Heart right ventricle (tissue), 16 donors: ENCODE measurements around the gene MYO1D. TPM values are rescaled to one million over a fixed set of nuclear protein-coding genes. Genes with fewer than 3 reads are reported as not detected.

Experiments used
- ATAC-seq, 8 donors: fragments of 200-7000 bp; cut with Tn5 transposase; one replicate each; pipeline ENCODE4 v1.9.1; 2020; ENCODE audit warnings: mild to moderate bottlenecking in 8 of 8, moderate library complexity in 8 of 8, moderate number of reproducible peaks in 1 of 8
- DNase-seq, 2 donors: peaks; one replicate each; pipeline ENCODE4 v3.0.0-alpha.2; 2020
- H3K27ac ChIP-seq, 10 donors: fragments of 200-600 bp; sonication (generic) in 2 of 10; one replicate each; pipeline versions ENCODE4 v1.5.0 to v1.8.0; 2020 to 2022; ENCODE audit warnings: mild to moderate bottlenecking in 3 of 10
- H3K27me3 ChIP-seq, 7 donors: fragments of 200-600 bp; one replicate each; pipeline ENCODE4 v1.8.0; 2021 to 2022; ENCODE audit warnings: mild to moderate bottlenecking in 2 of 7
- H3K36me3 ChIP-seq, 9 donors: fragments of 200-600 bp; sonication (generic) in 1 of 9; one replicate each; pipeline versions ENCODE4 v1.5.0 to v1.8.0; 2020 to 2022; ENCODE audit warnings: mild to moderate bottlenecking in 2 of 9
- H3K4me1 ChIP-seq, 9 donors: fragments of 200-600 bp; sonication (generic) in 1 of 9; one replicate each; pipeline versions ENCODE4 v1.5.0 to v1.8.0; 2020 to 2022; ENCODE audit warnings: mild to moderate bottlenecking in 4 of 9
- H3K4me3 ChIP-seq, 10 donors: fragments of 200-600 bp; sonication (generic) in 2 of 10; one replicate each; pipeline versions ENCODE4 v1.5.0 to v1.8.0; 2020 to 2022; ENCODE audit warnings: mild to moderate bottlenecking in 7 of 10, moderate library complexity in 2 of 10
- H3K9me3 ChIP-seq, 11 donors: fragments of 200-600 bp in 10 of 11; sonication (generic) in 2 of 11; one replicate each; pipeline versions ENCODE4 v1.5.0 to v1.8.0; 2013 to 2022; ENCODE audit warnings: mild to moderate bottlenecking in 2 of 11, control low read depth in 1 of 11, moderate library complexity in 1 of 11
- CTCF ChIP-seq, 9 donors: fragments of 200-600 bp; sonication (generic) in 2 of 9; IDR thresholded peaks; one replicate each; pipeline versions ENCODE4 v1.5.0 to v1.8.0; 2021 to 2022; ENCODE audit warnings: antibody characterized with exemption in 9 of 9, mild to moderate bottlenecking in 5 of 9, moderate library complexity in 1 of 9
- WGBS, 2 donors: extraction: QIAGEN DNeasy Blood & Tissue Kit; methylation state at CpG; one replicate each; pipeline ENCODE4 v1.1.7; 2013; ENCODE audit warnings: inconsistent platforms in 1 of 2; 5-methylcytosine and 5-hydroxymethylcytosine counted together
- intact Hi-C, 10 donors: fragments of 100-400 bp; cut with DNase I; formaldehyde crosslinking; loops; one replicate each; pipeline versions ENCODE4 v1.11.1 to v1.14.2; 2022
- polyA plus RNA-seq, 2 donors: library from polyadenylated mRNA; stranded (reverse); fragments of 200-250 nt; gene quantifications; one replicate each; pipeline ENCODE4 v1.2.3, GENCODE V29; 2013
- total RNA-seq, 10 donors: library from RNA; stranded (reverse); fragmentation: NEBNext Ultra II Directional in 3 of 10; extraction: Animal tissue kit (Norgen Biotek cat#: 25700) in 3 of 10; gene quantifications; one replicate each; pipeline versions ENCODE4 v1.2.1 to v1.2.4, GENCODE V29; 2021 to 2023
- donor health status: Arrhythmogenic right ventricular cardiomyopathy.
- donor health status: ischemic (EF 13 %, LVEDD 7.1; RV severe dilation, severe dysfunction).
- donor health status: healthy with polysubstance abuse.
- donor health status: DM: no; HTN: yes; CAD: no.
- donor health status: DM: no; HTN: no; CAD: no.
- donor health status: ischemic (EF 25% LVEDD 6.9; RV normal size, moderate dysfunction).
- donor health status: ischemic (EF 25% LVEDD 5.7; RV mildly dilated, moderate dysfunction).
- donor health status: healthy.
- donor health status: DM: yes; HTN: yes; CAD: no.
- donor health status: Ischemic cardiomyopathy.
- donor health status: ischemic (EF 35%, LVEDD 5.7; RV mildly dilated, moderate dysfunction).
- donor health status: nonischemic (EF 11% LVEDD 7.7; RV severe dilation, severe dysfunction).
- donor health status: DM: yes; HTN: yes; CAD: no.
- donor health status: PGD.
- donor health status: ischemic (EF 29% LVEDD 5.4; RV normal size, mild dysfunction).
- donor health status: nonischemic (EF 23%, LVEDD 6.1; RV moderate dilation, normal function).

Gene MYO1D
- total and polyA plus RNA-seq, 12 donors = 1.9 to 16.4 (median 6.7) TPM

- Histone ChIP-seq H3K36me3 (no peaks in the 10 kb centered on the region), H3K9me3 (no peaks in the 10 kb centered on the region), H3K4me3 (no peak overlapping the region), H3K27me3 (no peaks in the 10 kb centered on the region), H3K27ac (no peak overlapping the region), H3K4me1 (peaks cover 0 to 30% (median 4%) of the 10 kb centered on the region in 9 donors)
- 54 to 74% methylated on average over 1 of the region's 1 CpG for WGBS, 2 donors
- intact Hi-C loops = loop anchor here in 2 of 10 donors (5.0 to 10.0 kb wide), 2 partner anchors 36 to 49 kb away; no protein-coding TSS in a partner anchor
- no peak for DNase-seq
- no peak for ATAC-seq
- TF ChIP-seq CTCF (IDR thresholded peaks at IDR 0.05) = no peak
Measured at GRCh38 chr17:32863559-32863958, 13.4 kb downstream of the MYO1D start.

GRCh38 chr17:32862940-32863339, 14.0 kb downstream of the MYO1D start:
- H3K27ac ChIP-seq = no peak overlapping the region
- no peak overlapping the region for H3K4me3 ChIP-seq
- 95 to 99% methylated on average over 2 of the region's 2 CpGs for WGBS, 2 donors
- H3K9me3 ChIP-seq = no peaks in the 10 kb centered on the region
- peaks cover 0 to 24% (median 4%) of the 10 kb centered on the region in 9 donors for H3K4me1 ChIP-seq
- intact Hi-C loops = loop anchor here in 2 of 10 donors (5.0 to 10.0 kb wide), 2 partner anchors 36 to 48 kb away; no protein-coding TSS in a partner anchor
- H3K27me3 ChIP-seq = no peaks in the 10 kb centered on the region
- no peak for TF ChIP-seq CTCF (IDR thresholded peaks at IDR 0.05)
- no peak for DNase-seq
- ATAC-seq = no peak
- no peaks in the 10 kb centered on the region for H3K36me3 ChIP-seq

- no peak overlapping the region for H3K4me3 ChIP-seq
- DNase-seq (no peak), ATAC-seq (no peak)
- intact Hi-C loops = loop anchor here in 2 of 10 donors (5.0 to 10.0 kb wide), 2 partner anchors 35 to 47 kb away; no protein-coding TSS in a partner anchor
- no peaks in the 10 kb centered on the region for H3K27me3 ChIP-seq
- no peaks in the 10 kb centered on the region for H3K9me3 ChIP-seq
- H3K4me1 ChIP-seq = peaks cover 0 to 24% (median 4%) of the 10 kb centered on the region in 9 donors
- TF ChIP-seq CTCF (IDR thresholded peaks at IDR 0.05) = no peak
- no peak overlapping the region for H3K27ac ChIP-seq
- H3K36me3 ChIP-seq = no peaks in the 10 kb centered on the region
- WGBS, 2 donors = 86 to 88% methylated on average over 4 of the region's 4 CpGs
Measured at GRCh38 chr17:32861981-32862380, 14.9 kb downstream of the MYO1D start.

DNA sequence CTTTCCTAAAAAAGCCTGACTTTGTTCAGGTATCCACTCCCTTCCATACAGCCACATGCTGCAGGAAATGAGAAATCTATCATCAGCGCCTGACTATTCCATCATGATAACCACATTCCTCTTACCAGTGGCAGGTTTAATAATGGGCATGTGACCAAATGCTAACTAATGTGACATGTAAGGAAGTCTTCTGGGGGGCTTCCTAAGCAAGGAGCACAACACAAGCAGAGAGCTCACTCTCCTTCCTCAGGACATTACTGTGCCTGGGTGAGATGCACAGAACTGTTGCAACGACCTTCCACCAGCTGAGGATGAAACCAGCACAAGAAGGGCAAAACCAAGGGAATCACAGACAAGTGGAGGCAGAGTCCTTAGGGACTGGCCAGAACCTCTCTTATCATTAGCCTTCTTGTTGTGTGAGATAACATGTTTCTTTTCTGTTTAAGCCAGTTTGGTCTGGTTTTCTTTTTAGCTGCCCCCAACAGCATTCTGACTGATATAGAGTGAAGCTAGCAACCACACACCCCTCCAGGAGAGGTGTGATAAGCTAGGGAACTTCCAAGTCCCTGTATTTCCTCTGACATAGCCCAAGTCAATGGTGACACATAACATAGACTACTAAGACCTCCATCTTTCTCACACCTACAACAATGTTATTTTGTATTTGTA, 16.9 kb downstream of the MYO1D start:
- no peak for TF ChIP-seq CTCF (IDR thresholded peaks at IDR 0.05)
- DNase-seq (no peak), ATAC-seq (no peak)
- Histone ChIP-seq H3K4me1 (peaks cover 0 to 19% (median 0%) of the 10 kb centered on the region in 9 donors), H3K9me3 (no peaks in the 10 kb centered on the region), H3K4me3 (no peak overlapping the region), H3K27me3 (no peaks in the 10 kb centered on the region), H3K27ac (no peak overlapping the region), H3K36me3 (no peaks in the 10 kb centered on the region)
- intact Hi-C loops = loop anchor here in 2 of 10 donors (5.0 to 10.0 kb wide), 2 partner anchors 33 to 45 kb away; no protein-coding TSS in a partner anchor
- WGBS, 2 donors = 50 to 51% methylated on average over 2 of the region's 2 CpGs
